Heart left ventricle (tissue), 13 donors: ENCODE data around the gene LRPPRC.

Source experiments
- POLR2A ChIP-seq, 2 donors: fragments of 450-650 bp; IDR thresholded peaks; one replicate each; pipeline ENCODE4 v1.6.1; 2017; ENCODE audit warnings: antibody characterized with exemption in 2 of 2, mild to moderate bottlenecking in 2 of 2, moderate library complexity in 2 of 2
- TF ChIP-seq, protein P1 (sequence below), 12 donors: fragments of 200-600 bp; sonication (generic) in 4 of 12; IDR thresholded peaks; one replicate each; pipeline versions ENCODE4 v1.5.0 to v1.8.0; 2018 to 2022; ENCODE audit warnings: antibody characterized with exemption in 12 of 12, mild to moderate bottlenecking in 5 of 12
- donor health status: ischemic (EF 13 %, LVEDD 7.1; RV severe dilation, severe dysfunction).
- donor health status: DM: no; HTN: yes; CAD: no.
- donor health status: DM: no; HTN: no; CAD: no.
- donor health status: ischemic (EF 25% LVEDD 6.9; RV normal size, moderate dysfunction).
- donor health status: ischemic (EF 25% LVEDD 5.7; RV mildly dilated, moderate dysfunction).
- donor health status: ischemic (EF 35%, LVEDD 5.7; RV mildly dilated, moderate dysfunction).
- donor health status: nonischemic (EF 11% LVEDD 7.7; RV severe dilation, severe dysfunction).
- donor health status: DM: yes; HTN: yes; CAD: no.
- donor health status: PGD.
- donor health status: ischemic (EF 29% LVEDD 5.4; RV normal size, mild dysfunction).
- donor health status: nonischemic (EF 23%, LVEDD 6.1; RV moderate dilation, normal function).

DNA sequence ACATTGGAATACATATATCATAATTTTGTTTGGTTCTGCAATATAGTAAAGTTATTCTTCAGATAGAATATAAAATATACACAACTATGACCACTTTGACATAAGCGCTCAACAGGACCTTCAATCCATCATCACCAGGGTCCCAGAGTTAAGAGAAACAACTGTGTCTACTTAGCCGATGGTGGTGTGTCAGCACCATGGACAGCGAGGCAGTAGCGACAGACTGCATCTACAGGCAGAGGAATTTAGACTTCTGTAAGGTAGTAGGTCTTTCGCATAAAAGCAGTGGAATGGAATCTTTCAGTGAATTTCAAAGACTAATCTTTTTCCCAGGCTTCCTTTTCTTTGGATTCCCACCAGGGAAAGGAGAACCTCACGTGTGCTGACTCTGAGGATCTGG, 20.5 kb upstream of the LRPPRC start:
- TF ChIP-seq, protein P1, sequence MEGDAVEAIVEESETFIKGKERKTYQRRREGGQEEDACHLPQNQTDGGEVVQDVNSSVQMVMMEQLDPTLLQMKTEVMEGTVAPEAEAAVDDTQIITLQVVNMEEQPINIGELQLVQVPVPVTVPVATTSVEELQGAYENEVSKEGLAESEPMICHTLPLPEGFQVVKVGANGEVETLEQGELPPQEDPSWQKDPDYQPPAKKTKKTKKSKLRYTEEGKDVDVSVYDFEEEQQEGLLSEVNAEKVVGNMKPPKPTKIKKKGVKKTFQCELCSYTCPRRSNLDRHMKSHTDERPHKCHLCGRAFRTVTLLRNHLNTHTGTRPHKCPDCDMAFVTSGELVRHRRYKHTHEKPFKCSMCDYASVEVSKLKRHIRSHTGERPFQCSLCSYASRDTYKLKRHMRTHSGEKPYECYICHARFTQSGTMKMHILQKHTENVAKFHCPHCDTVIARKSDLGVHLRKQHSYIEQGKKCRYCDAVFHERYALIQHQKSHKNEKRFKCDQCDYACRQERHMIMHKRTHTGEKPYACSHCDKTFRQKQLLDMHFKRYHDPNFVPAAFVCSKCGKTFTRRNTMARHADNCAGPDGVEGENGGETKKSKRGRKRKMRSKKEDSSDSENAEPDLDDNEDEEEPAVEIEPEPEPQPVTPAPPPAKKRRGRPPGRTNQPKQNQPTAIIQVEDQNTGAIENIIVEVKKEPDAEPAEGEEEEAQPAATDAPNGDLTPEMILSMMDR (IDR thresholded peaks at IDR 0.05), result no peak
- TF ChIP-seq POLR2A (IDR thresholded peaks at IDR 0.05), result no peak
